Erythroblast (primary cell): ENCODE data around the gene GABRB2.
"Not testable (repeated sequence)": the region's sequence is repeated elsewhere in the genome, so short reads cannot be mapped to it uniquely, and the experiment has no call there.

ENCODE experiments used
- DNase-seq, 2 experiments: peaks; one replicate each; lab custom pipeline; 2025; lab: John Stamatoyannopoulos, UW
- GATA1 ChIP-seq: IDR thresholded peaks from 2 replicates; pipeline ENCODE4 v1.6.1; 2011; ENCODE audit warnings: low read depth, mild to moderate bottlenecking, control low read depth, low read length, moderate library complexity
- POLR2A ChIP-seq: IDR thresholded peaks from 2 replicates; pipeline ENCODE4 v1.6.1; 2011; ENCODE audit warnings: mild to moderate bottlenecking, low read length

GABRB2 gene

GRCh38 chr5:161258438-161258837, 288.1 kb downstream of the GABRB2 start:
- no peak for TF ChIP-seq POLR2A
- no peak for DNase-seq

- DNase-seq: no peak
- no peak for TF ChIP-seq GATA1
- no peak for TF ChIP-seq POLR2A
Measured at GRCh38 chr5:161256957-161257356, 289.6 kb downstream of the GABRB2 start.

- DNase-seq: not testable (repeated sequence)
Measured at GRCh38 chr5:161252955-161253354, 293.6 kb downstream of the GABRB2 start.

- TF ChIP-seq POLR2A: no peak
- no peak for TF ChIP-seq GATA1
Measured at GRCh38 chr5:161246749-161247148, 299.8 kb downstream of the GABRB2 start.

GRCh38 chr5:161245846-161246245, 300.7 kb downstream of the GABRB2 start:
- DNase-seq: not testable (repeated sequence)

More at GRCh38 chr5:161246749-161247148, 299.8 kb downstream of the GABRB2 start:
- DNase-seq: no peak
